Stimulated activated CD8-positive, alpha-beta memory T cell treated with anti-CD3 and anti-CD28 coated beads, Interleukin-4, amount 100 ng/mL, for 48 hours (primary cell): ENCODE data around the gene CMTM4.
"Not testable (repeated sequence)": the region's sequence is repeated elsewhere in the genome, so short reads cannot be mapped to it uniquely, and the experiment has no call there.

ENCODE experiments used
- DNase-seq: peaks from one replicate; pipeline ENCODE4 v3.0.0-alpha.2; 2020

CMTM4 gene

DNA sequence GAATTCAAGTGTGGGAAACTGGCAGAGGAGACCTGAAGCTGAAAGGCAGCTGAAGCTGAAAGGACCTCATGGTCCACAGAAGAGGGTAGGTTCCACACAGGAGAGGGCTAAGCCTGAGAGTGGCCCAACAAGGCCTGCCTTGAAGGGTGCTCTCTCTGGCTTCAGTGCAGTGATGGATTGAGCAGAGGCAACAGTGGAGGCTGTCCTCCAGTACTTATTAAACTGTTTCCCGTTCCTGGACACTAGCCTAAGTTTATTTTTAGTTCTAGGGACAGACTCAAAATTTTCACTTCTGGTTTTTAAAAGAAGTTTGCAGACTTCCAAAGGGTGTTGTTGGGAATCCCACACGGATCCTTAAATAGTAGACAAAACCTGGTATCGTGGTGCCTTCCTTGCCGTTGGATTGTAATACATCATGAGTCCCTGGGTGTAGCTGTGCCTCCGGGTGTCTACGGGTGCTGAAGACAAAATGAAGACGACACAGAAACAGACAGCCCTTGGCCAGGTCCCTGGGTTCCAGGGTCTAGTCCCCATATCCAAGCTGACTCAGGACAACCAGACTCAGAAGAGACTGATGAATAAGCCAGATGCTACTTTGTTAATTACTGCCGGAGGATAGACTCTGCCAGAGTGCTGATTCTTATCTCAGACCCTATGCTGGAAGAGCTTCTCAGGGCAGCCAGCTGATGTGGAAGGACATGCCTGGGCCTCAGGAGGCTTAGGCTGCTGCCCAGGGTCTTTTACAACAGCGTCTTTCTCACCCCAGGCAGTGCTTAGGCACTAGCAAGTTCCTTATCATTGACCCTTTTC lies 7.1 kb upstream of the CMTM4 start:
- DNase-seq: no peak

GRCh38 chr16:66701516-66701915 lies 5.0 kb upstream of the CMTM4 start:
- no peak for DNase-seq

- no peak for DNase-seq
Measured at GRCh38 chr16:66701026-66701425, 4.5 kb upstream of the CMTM4 start.

- DNase-seq: no peak
Measured at GRCh38 chr16:66699898-66700297, 3.4 kb upstream of the CMTM4 start.

DNA sequence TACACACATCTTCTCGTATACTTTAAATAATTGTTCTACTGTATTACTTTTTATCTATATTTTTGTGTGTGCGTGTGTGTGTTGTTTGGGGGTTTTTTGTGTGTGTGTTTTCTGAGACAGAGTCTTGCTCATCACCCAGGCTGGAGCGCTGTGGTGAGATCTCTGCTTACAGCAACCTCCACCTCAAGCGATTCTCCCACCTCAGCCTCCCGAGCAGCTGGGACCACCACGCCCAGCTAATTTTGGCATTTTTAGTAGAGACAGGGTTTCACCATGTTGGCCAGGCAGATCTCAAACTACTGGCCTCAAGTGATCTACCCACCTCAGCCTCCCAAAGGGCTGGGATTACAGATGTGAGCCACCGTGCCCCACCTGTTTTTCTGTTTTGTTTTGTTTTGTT lies 1.5 kb upstream of the CMTM4 start:
- DNase-seq: no peak

DNA sequence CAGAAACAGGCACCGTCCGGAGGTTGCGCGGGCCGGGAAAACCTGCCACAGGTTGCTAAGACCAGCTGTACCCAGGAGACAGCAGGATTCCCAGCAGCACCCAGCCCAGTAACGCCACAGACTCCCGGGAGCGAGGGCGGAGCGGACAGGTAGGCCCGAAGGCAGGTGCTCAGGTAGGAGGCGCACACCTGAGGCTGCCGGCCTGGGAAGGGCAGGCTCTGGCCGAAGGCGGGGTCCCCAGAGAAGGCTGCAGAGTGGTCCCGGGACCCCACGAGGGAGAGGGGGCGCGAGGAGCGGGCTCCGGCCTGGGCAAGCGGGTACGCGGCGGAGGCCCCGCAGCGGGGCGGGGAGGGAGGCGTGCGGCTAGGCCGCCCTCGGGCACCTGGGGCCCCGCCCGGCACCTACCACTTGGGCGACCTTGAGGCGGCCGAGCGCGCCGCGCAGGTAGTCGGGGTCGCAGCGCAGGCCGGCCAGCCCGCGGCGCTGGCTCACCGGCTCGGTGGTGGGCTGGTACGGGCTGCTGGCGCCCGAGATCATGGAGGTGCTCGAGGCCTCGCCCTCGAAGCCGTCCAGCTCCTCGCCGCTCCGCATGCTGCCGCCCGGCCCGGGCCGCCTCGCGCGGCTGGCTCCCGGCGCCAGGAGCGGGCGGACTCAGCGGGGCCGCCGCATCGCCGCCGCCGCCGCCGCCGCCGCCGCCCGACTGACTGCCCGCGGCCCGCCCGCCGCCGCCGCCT lies 441 bp downstream of the CMTM4 start:
- DNase-seq: peak; percentile 35

GRCh38 chr16:66695471-66695934 lies 1.0 kb downstream of the CMTM4 start:
- no peak for DNase-seq

DNA sequence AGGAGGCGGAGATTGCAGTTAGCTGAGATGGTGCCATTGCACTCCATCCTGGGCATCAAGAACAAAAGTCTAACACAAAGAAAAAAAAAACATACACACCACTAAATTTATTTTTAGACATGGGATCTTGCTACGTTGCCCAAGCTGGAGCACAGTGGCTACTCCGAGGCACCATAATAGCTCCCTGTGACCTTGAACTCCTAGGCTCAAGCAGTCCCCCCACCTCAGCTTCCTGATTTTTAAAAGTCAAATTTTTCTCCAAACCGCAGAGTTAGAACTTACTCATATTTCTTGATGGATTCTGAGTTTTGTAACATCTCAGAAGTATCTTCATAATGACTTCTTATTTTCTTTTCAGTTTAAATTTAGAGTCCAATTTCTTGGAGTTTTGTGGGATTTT lies 3.4 kb downstream of the CMTM4 start:
- no peak for DNase-seq

DNA sequence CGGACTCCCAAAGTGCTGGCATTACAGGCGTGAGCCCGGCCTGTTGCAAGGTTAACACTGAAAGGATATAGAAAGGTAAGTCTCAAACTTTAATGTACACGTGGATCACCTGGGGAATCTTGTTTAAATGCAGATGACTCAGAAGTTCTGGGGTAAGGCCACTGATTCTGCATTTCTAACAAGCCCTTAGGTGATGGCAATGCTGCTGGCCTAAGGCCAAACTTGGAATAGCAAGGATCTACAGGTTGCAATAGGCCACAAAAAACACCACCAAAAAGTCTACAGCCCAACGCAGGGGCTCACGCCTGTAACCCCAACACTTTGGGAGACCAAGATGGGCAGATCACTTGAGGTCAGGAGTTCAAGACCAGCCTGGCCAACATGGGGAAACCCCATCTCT lies 4.2 kb downstream of the CMTM4 start:
- DNase-seq: no peak

DNA sequence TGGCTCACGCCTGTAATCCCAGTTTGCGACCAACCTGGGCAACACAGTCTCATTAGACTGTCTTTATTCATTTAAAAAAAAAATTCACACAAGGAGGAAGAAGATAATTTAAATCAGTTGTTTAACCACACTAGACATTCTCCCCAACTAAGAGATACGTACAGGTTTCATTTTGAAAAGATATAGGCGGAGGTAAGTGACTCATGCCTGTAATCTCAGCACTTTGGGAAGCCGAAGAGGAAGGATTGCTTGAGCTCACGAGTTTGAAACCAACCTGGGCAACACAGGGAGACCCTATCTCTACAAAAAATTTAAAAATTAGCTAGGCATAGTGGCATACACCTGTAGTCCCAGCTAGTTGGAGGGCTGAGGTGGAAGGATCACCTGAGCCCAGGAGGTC lies 5.3 kb downstream of the CMTM4 start:
- DNase-seq: no peak

DNA sequence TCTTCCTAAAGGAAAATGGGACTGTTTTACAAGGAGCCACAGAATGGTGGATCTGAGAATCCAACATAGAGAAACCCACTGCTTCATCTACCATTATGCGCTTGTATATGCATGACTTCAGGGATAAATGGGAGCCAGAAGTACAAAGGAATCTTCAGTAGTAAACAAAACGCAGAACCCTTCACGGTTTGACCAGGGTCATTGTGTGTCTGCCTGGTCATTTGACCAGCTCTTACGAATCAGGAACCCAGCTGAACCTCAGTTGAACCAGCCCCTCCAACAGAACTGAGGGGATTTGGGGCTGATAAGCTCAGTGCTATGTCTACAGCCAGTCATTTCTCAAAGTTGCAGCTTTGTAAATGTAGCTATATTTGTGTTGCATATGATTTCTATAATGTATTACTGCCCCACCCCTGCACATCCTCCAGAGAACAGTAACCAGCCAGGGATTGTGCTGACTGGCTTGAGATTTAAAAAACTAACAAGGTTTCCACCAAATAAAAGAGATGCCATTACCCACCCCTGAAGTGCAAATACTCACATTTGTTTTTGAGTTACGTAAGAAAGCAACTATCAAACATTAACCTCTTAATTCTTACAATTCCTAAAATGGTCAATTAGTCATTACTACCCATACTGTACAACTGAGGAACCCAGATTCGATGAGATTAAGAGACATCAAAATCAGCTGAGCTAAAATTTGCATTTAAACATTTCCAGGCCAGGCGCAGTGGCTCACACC lies 6.3 kb downstream of the CMTM4 start:
- no peak for DNase-seq

DNA sequence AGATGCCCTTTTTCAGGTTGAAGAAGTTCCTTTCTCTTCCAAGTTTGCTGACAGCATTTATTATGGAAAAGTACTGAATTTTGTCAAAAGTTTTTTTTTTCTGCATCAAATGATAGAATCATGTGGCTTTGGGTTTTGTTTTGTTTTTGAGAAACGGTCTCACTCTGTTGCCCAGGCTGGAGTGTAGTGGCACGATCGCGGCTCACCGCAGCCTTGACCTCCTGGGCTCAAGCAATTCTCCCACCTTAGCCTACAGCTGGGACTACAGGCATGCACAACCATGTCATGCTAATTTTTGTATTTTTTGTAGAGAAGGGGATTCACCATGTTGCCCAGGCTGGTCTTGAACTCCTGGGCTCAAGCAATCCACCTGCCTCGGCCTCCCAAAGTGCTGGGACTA lies 7.3 kb downstream of the CMTM4 start:
- DNase-seq: no peak

GRCh38 chr16:66687906-66688625 lies 8.5 kb downstream of the CMTM4 start:
- DNase-seq: no peak

DNA sequence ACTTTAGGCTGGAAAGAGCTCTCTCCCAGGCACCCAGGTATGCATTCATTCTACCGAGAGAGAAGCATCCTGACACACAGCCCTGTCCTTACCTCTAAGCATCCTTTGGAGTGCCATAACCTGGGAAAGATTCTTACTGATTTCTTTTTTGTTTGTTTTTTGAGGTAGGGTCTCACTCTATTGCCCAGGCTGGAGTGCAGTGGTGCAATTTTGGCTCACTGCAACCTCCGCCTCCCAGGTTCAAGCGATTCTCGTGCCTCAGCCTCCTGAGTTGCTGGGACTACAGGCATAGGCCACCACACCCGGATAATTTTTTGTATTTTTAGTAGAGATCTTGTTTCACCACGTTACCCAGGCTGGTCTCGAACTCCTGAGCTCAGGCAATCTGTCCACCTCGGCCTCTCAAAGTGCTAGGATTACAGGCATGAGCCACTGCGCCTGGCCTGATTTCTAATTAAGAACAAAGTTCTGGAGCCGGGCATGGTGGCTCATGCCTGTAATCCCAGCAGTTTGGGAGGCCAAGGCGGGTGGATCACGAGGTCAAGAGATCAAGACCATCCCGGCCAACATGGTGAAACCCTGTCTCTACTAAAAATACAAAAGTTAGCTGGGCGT lies 10.9 kb downstream of the CMTM4 start:
- DNase-seq: not testable (repeated sequence)

- DNase-seq: no peak
Measured at GRCh38 chr16:66682271-66682670, 14.3 kb downstream of the CMTM4 start.

DNA sequence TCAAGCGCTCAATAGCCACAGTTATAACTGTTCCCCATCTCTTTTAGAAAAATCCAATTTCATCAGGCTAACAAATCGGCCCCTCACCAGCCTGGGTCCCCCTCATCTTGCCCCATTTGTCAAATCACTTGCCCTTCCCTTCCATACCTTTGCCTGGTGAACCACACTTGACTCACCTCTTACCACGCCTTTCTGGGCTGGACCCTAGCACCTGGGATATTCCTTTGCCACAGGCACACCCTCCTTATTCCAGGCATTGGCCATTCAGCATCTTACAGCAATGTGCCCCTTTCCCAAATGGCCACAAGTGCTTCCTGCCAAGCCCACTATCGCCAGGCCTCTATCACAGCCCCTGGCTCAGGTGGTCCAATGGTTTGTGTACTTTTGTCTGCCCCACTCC lies 14.9 kb downstream of the CMTM4 start:
- no peak for DNase-seq

GRCh38 chr16:66678337-66678736 lies 18.2 kb downstream of the CMTM4 start:
- no peak for DNase-seq

- no peak for DNase-seq
Measured at GRCh38 chr16:66677836-66678235, 18.7 kb downstream of the CMTM4 start.

DNA sequence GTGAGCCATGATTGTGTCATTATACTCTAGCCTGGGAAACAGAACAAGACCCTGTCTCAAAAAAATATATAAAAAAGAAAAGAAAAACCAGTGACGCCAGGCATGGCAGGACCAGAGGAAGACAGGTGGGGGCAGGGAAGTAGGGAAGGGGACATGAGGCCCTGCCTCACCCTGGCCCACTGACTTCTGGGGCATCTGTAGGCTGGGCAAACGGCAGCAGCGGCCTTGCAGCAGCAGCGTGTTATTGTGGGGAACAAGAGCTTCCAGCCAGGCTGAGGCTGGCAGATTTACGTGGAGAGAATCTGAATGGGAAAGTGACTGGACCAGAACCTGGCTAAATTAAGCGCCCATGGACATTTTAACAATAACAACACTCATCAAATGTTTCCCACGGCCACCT lies 19.4 kb downstream of the CMTM4 start:
- no peak for DNase-seq

- no peak for DNase-seq
Measured at GRCh38 chr16:66676599-66676998, 19.9 kb downstream of the CMTM4 start.

GRCh38 chr16:66673691-66674090 lies 22.9 kb downstream of the CMTM4 start:
- DNase-seq: no peak

- DNase-seq: no peak
Measured at GRCh38 chr16:66670691-66671388, 25.7 kb downstream of the CMTM4 start.
